GM12892 (cell line): ENCODE measurements around the gene PRKN.

Experiments
- DNase-seq: peaks from one replicate; pipeline ENCODE4 v3.0.0; 2011; ENCODE audit not compliant: insufficient read length
- FAIRE-seq: peaks from 2 replicates; lab custom pipeline; 2011; peaks lifted over from hg19 to GRCh38; lab: Jason Lieb, UNC
- POLR2A ChIP-seq: IDR thresholded peaks from 2 replicates; pipeline ENCODE4 v1.6.1; 2011; ENCODE audit warnings: low read depth, low read length, control low read depth
- POLR2AphosphoS5 ChIP-seq: IDR thresholded peaks from 2 replicates; pipeline ENCODE4 v1.6.1; 2011; ENCODE audit warnings: low read depth, low read length, control low read depth
- TAF1 ChIP-seq: IDR thresholded peaks from 2 replicates; pipeline ENCODE4 v1.6.1; 2011; ENCODE audit warnings: low read depth, mild to moderate bottlenecking, control low read depth, low read length, borderline replicate concordance

Gene PRKN

DNA sequence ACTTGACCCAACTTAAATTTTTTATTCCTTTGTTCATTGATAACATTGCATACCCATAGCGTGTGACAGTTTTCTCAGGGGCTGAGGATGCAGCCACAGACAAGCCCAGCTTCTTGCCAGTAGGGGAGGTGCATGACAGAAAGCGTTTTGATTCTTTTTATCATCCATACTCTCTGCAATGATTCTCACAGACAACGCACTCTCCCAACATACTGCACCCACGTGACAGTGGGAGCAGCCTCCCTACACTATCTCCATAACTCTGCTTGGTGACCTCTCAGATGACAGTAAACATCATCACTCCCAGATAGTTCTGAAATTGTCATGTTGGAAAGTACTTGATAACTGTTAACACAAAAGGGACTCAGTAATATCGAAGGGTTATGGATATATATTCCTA, 972.5 kb downstream of the PRKN start:
- TF ChIP-seq POLR2AphosphoS5 (no peak), POLR2A (no peak), TAF1 (no peak)
- FAIRE-seq: no peak
- no peak for DNase-seq

DNA sequence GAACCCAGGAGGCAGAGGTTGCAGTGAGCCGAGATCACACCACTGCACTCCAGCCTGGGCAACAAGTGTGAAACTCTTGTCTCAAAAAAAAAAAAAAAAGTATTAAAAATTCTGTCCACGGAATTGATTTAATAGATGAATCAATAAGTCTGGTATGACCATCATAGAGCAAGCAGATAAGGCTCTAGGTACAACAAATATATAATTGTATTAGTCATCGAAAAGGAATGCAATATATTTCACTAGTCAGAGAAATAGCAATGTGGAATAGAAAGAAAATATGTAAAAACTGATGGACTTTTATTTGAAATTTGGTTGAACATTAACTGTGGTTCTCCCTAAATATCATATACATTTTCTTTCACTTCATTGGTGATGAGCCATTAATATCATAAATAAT, 976.9 kb downstream of the PRKN start:
- DNase-seq: no peak
- FAIRE-seq: no peak
- no peak for TF ChIP-seq POLR2A
- no peak for TF ChIP-seq TAF1
- TF ChIP-seq POLR2AphosphoS5: no peak

DNA sequence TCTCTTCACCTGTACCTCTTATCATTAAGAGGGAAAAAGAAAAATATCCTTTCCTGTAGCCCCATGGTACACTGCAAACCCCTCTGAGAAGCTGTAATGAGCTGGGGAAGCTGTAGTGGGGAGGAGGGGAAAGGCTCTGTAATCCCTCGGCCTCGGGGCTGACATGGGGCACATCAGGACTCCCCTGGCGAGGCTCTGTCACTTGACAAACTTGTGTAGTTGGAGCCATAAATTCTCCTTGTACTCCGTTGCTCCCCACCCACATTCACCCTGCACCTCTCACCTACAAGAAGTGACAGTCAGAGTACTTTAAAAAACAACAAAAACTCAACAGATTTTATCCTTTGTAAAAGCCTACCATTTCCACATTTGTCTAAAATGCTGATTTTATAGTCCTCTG, 978.0 kb downstream of the PRKN start:
- TF ChIP-seq POLR2A (no peak), TAF1 (no peak), POLR2AphosphoS5 (no peak)
- DNase-seq (no peak), FAIRE-seq (no peak)

DNA sequence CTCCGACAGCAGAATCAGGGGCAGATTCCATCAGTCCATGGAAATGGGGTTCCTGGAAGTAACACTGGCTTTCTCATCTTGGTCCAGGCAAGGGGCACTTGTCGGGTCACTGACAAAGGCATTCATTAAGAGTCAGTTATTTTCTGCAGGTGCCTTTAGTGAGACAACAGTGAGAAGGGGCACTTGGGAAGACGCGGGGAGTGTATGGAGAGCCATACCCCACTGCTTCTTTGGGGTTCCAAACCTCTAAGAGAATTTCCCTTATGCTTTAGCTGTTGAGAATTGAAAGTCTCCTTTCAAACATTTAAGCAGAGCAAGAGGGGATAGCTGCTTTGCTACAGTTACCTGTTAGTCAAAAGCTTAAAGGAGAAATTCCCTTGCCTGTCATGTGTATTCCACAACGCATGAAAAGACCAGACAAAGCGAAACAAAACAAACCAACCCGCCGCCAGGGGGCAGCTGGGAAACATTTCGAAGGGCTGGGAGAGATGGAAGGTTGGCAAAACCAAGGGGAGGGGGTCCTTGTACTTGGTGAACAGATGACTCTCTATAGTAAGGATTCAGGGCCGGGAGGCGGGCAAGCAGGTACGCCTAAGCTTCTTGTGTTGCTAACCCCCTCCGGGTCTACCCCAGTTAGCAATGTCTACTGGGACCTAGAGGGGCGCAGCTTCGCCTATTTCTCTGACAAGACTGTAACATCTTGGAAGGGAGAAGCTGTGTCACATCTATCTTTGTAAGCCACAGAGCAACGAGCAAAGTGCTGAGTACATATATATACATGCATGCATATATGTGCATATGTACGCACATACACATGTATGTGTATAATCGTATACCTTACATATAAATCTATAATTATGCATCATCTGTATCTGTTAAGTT, 978.8 kb downstream of the PRKN start:
- DNase-seq (no peak), FAIRE-seq (no peak)

DNA sequence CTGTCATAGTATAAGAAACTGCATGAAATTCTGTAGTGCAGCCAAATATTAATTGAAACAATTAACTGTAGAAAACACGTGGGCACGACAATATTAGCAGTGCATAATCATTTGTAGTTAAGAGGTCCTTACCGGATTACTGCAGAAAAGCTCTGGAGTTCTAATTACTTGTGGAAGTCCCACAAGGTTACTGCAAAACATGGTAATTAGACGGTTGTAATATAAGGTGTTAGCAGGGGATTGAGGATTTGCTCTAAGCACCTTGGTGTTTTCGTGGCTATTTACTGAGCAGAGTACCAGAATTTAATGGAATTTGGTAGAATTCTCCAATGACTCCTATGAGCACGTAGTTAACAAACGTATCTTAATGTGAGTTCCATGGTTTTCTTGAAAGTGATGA, 980.1 kb downstream of the PRKN start:
- TF ChIP-seq POLR2AphosphoS5 (no peak), TAF1 (no peak)
- FAIRE-seq: no peak
- DNase-seq: no peak

More for the DNA sequence above, 978.8 kb downstream of the PRKN start:
- no peak for TF ChIP-seq TAF1
- no peak for TF ChIP-seq POLR2A
- TF ChIP-seq POLR2AphosphoS5: no peak

DNA sequence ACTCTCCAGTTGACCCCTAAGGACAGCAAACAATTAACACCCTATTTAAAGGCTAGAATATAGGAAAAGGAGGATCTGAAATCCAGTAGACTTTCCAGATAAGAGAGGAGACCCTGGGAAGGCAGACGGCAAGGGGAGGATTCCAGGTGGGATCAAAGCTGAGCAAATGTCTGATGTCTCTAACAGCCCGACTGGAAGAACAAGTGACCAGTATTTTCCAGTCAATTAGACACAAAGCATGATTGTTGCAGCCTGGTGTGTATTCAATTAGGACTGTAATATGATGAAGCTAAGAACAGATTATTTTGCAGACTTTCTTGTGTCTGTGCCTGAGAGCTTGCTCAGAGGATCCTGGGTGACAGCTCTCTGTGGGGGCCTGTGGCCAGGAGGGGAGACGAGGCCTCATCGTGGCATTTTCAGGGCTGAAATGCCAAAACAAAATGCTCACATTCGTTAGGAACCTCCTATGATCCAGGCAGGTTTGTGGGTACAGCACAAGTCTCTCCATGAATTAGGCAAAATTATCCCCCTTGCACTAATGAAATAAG, 981.9 kb downstream of the PRKN start:
- no peak for DNase-seq
- no peak for FAIRE-seq
- no peak for TF ChIP-seq TAF1
- TF ChIP-seq POLR2A: no peak
- TF ChIP-seq POLR2AphosphoS5: no peak

DNA sequence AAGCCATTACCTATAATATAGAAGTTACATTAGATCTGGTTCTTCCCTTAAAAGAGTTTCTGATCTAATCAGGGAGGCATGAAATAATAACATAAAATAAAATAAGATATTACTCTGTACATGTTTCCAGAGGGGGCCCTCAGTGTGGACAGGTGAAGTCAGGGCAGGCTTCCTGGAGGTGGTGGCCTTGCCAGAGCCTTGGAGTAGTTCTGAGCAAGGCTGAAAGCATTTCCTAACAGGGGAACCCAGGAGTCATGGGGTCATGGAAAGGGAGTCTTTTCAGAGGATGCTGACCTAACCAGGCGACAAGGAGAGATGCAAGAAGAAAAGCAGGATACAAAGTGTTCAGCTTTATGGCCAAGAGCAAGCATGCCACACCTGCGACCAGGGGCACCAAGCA, 982.4 kb downstream of the PRKN start:
- FAIRE-seq (no peak), DNase-seq (no peak)
- TF ChIP-seq POLR2A (no peak), POLR2AphosphoS5 (no peak), TAF1 (no peak)

DNA sequence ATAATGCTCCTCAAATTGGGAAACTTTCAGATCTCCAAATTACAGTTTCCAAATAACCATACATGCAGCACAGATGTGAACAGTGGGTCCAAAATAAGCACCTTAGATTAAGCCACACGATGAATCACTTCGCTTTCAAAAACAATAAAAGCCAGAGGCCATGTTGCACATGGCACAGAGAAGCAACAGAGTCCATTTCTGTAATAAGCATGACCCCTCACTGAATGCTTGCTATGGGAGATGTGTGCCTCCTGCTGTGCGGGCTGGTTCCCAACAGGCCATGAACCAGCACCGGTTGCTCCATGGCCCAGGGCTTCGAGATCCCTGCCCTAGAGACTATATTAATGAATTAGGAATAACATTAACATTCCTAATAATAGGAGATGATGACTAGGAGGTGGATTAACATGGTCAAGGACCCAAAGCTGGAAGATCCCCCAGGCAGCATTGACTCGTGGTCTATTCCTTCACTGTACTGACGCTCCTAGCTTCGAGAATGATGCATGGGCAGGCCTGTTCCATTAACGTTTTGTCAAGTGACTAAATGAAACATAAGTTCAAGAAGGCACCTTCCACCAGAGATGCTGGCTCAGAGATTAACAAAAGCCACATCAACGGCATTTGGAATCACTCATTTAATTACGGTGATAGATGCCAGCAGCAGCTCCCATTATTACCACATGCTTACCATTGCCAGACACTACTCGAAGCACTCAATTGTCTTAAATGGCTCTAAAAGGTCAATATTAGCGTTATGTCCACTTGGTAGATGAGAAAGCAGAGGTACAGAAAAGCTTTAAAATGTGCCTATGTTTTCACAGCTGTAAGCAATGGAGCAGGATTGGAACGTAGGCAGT, 983.1 kb downstream of the PRKN start:
- FAIRE-seq: no peak
- TF ChIP-seq POLR2AphosphoS5: no peak
- TF ChIP-seq TAF1: no peak
- no peak for TF ChIP-seq POLR2A
- no peak for DNase-seq

DNA sequence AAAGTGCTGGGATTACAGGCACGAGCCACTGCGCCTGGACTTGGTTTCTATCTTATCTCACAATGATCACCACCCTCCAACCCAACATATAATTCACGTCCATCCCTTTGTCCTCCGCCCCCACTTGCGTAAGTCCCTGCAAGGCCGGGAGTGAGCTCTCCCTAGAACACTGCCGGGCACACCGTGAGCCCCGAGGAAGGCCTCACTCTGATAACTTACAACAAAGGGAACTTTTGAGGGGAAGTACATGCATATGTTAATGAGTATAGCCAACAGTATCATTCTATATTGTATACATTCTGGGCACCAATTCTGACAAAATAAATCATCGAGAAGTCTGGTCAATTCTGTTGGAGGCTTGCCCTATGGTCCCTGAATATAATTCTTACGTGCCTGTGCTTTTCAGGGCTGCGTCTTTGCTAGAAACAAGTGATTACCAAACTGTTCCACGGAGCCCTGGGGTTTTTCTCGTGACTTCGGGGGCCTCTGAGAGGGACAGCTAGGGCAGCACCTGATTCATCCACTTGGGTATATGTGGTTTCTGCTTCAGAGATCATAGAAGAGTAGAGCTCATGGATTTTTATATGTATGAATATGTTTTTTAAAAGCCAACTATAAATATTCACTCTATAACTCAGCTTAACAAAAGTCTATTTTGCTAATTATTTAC, 983.9 kb downstream of the PRKN start:
- DNase-seq (no peak), FAIRE-seq (no peak)
- no peak for TF ChIP-seq POLR2AphosphoS5
- no peak for TF ChIP-seq POLR2A
- TF ChIP-seq TAF1: no peak

DNA sequence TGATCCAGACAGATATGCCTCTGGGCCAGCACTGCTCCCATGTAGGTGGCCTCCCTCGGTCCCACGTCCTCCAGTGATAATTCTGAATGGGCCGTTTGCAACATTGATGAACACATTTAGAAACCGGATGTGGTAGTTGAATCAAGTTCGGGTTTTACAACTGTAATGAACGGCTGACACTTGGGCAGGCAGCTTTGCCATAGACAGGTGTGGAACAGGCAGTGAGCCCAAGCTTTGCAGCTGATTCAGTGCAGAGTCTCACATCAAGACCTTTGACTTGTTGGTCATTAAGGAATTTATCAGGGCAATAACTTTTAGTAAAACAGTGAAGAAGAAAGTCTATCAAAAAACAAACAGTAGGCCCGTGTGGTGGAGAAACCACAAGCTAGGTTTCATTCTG, 987.1 kb downstream of the PRKN start:
- TF ChIP-seq POLR2AphosphoS5 (no peak), POLR2A (no peak), TAF1 (no peak)
- FAIRE-seq (no peak), DNase-seq (no peak)

DNA sequence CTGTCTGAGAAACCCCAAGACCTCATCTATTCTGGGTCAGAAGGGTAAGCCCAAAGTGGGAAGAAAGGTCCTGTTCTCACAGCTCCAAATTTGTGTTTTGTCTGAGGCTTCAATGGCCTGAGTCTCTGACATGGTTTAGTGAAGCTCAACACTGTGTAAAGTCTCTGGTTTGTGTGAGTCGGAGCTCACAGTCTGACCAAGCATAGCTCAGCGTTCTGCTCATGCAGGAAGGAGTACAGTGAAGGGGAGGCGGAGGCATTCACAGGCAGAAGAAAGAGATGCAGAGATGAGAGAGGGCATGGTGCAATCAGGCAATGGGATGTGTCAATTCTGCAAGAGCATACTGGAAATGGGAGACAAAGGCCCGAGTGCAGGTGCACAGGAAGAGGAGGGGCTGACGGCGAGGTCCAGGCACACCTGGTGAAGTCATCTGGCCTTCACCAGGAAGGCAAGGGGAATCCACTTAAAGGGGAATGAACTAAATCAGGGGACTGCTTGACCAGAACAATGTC, 990.7 kb downstream of the PRKN start:
- no peak for FAIRE-seq
- no peak for TF ChIP-seq POLR2AphosphoS5
- TF ChIP-seq POLR2A: no peak
- no peak for TF ChIP-seq TAF1
- no peak for DNase-seq
